ENCODE results near the gene ST3GAL6.

ST3GAL6 gene

GRCh38 chr3:98734735-98735134, 28.4 kb upstream of the ST3GAL6 start:
- TF ChIP-seq, protein P1, sequence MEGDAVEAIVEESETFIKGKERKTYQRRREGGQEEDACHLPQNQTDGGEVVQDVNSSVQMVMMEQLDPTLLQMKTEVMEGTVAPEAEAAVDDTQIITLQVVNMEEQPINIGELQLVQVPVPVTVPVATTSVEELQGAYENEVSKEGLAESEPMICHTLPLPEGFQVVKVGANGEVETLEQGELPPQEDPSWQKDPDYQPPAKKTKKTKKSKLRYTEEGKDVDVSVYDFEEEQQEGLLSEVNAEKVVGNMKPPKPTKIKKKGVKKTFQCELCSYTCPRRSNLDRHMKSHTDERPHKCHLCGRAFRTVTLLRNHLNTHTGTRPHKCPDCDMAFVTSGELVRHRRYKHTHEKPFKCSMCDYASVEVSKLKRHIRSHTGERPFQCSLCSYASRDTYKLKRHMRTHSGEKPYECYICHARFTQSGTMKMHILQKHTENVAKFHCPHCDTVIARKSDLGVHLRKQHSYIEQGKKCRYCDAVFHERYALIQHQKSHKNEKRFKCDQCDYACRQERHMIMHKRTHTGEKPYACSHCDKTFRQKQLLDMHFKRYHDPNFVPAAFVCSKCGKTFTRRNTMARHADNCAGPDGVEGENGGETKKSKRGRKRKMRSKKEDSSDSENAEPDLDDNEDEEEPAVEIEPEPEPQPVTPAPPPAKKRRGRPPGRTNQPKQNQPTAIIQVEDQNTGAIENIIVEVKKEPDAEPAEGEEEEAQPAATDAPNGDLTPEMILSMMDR (IDR thresholded peaks at IDR 0.05; ENCODE audit: low read depth, low read length), result no peak
- no peaks in the 10 kb centered on the region for H3K27me3 ChIP-seq
- peak overlapping the region; percentile 98 for H3K4me3 ChIP-seq (ENCODE audit: low read depth, low read length)
- no peaks in the 10 kb centered on the region for H3K9me3 ChIP-seq
- H3K4me1 ChIP-seq, result peaks cover 20% of the 10 kb centered on the region
- H3K36me3 ChIP-seq, result peaks cover 17% of the 10 kb centered on the region
- peak; percentile 76 for DNase-seq

DNA sequence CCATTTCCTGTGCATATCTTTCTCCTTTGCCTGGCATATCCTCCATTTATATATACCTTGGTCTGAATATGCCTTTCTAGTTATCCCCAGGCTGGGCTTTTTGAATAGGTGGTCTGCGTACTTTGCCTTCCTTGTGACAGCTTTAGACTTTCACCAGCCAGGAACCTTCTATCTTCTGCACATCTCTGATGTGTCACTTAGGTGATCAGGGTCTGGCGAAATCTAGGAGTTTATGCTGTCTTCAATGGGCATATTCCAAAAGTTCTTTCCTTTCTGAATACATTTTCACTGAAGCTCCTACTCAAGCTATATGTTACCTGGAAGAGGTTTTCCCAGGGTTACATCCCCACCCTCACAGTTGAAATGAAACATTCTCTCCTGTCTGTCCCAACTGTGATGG, 27.8 kb upstream of the ST3GAL6 start:
- H3K4me3 ChIP-seq (ENCODE audit: low read depth, low read length), result peak overlapping the region; percentile 98

DNA sequence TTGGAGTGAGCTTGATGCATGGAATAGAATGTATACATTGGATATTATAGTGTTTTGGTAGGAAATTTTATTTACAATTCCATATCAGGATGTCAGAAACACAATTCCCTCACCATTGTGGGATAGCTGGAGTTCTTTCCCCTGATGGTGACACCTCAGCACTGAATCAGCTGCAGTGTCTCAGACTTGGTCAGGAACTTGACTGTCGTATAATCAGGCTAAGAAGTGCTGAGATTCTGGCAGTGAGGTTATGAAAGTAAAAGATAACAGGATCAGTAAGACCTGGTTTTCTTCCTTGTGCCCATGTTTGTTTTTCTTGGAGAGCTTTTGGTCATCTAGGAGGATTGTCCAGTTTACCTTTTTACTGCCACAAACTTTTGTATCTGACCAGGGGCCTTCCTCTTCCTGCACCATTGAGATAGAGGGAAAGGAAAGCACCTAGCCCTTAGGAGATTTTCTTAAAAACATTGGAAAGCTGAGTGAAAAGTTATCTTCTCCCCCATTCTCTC, 27.3 kb upstream of the ST3GAL6 start:
- Histone ChIP-seq H3K4me1 (peaks cover 26% of the 10 kb centered on the region), H3K36me3 (peaks cover 17% of the 10 kb centered on the region), H3K27me3 (no peaks in the 10 kb centered on the region), H3K9me3 (no peaks in the 10 kb centered on the region), H3K4me3 (ENCODE audit: low read depth, low read length) (peak overlapping the region; percentile 98)
- TF ChIP-seq, protein P1 (IDR thresholded peaks at IDR 0.05; ENCODE audit: low read depth, low read length), result no peak
- no peak for DNase-seq

More for the DNA sequence above, 27.8 kb upstream of the ST3GAL6 start:
- Histone ChIP-seq H3K27me3 (no peaks in the 10 kb centered on the region), H3K4me1 (peaks cover 21% of the 10 kb centered on the region), H3K36me3 (peaks cover 17% of the 10 kb centered on the region), H3K9me3 (no peaks in the 10 kb centered on the region)
- no peak for DNase-seq
- TF ChIP-seq, protein P1 (IDR thresholded peaks at IDR 0.05; ENCODE audit: low read depth, low read length), result no peak

GRCh38 chr3:98737301-98737700, 25.8 kb upstream of the ST3GAL6 start:
- TF ChIP-seq, protein P1 (IDR thresholded peaks at IDR 0.05; ENCODE audit: low read depth, low read length), result no peak
- Histone ChIP-seq H3K4me1 (peaks cover 35% of the 10 kb centered on the region), H3K9me3 (no peaks in the 10 kb centered on the region), H3K36me3 (peaks cover 17% of the 10 kb centered on the region), H3K27me3 (no peaks in the 10 kb centered on the region), H3K4me3 (ENCODE audit: low read depth, low read length) (no peak overlapping the region)
- DNase-seq, result no peak

- Histone ChIP-seq H3K27me3 (no peaks in the 10 kb centered on the region), H3K36me3 (peaks cover 16% of the 10 kb centered on the region), H3K4me1 (peaks cover 39% of the 10 kb centered on the region), H3K4me3 (ENCODE audit: low read depth, low read length) (no peak overlapping the region), H3K9me3 (no peaks in the 10 kb centered on the region)
- TF ChIP-seq, protein P1 (IDR thresholded peaks at IDR 0.05; ENCODE audit: low read depth, low read length), result no peak
- DNase-seq, result no peak
Measured at GRCh38 chr3:98739266-98739665, 23.9 kb upstream of the ST3GAL6 start.

DNA sequence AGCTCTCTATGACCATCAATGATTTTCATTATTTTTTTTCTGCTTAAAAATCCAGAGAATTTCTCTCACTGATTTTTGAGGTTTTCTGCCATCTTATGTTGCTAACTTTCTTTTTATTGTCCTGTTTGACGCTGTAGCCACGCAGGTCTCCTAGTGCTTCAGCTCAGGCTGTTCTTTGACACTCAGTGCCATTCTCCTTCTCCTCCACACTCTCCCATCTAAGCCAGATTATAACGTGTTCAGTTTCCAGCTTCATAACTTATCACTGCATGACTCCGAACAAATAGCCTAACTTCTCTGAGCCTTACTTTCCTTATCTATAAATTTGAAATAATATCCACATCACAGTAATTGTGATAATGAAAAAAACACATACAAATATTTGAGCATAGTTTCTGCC, 22.8 kb upstream of the ST3GAL6 start:
- H3K36me3 ChIP-seq, result peaks cover 16% of the 10 kb centered on the region
- peaks cover 36% of the 10 kb centered on the region for H3K4me1 ChIP-seq
- no peaks in the 10 kb centered on the region for H3K27me3 ChIP-seq
- no peak for DNase-seq
- TF ChIP-seq, protein P1 (IDR thresholded peaks at IDR 0.05; ENCODE audit: low read depth, low read length), result no peak
- H3K9me3 ChIP-seq, result no peaks in the 10 kb centered on the region
- H3K4me3 ChIP-seq (ENCODE audit: low read depth, low read length), result no peak overlapping the region

All from BE2C (cell line).